ENCODE measurements around the gene EI24. TPM values are rescaled to one million over a fixed set of nuclear protein-coding genes. Genes with fewer than 3 reads are reported as not detected.

EI24 gene
- total RNA-seq, 1 donor from 2014 or later = 43.3 TPM

GRCh38 chr11:125624756-125625213 is 55.5 kb downstream of the EI24 start, which contains the start of gene CHEK1:
TSS of gene CHEK1 (plus strand) at chr11:125625163. CDS start at chr11:125626769, 1,606 bp downstream.
- intact Hi-C loops (cut with DNase I) = loop anchor here (2.0 to 5.0 kb wide), 3 partner anchors 32 to 248 kb away; partner anchors contain the start of gene STT3A
- DNase-seq (ENCODE audit: low spot score) = no peak

- intact Hi-C loops (cut with DNase I) = loop anchor here (2.0 to 5.0 kb wide), 3 partner anchors 32 to 247 kb away; partner anchors contain the start of gene STT3A
- no peak for DNase-seq (ENCODE audit: low spot score)
These were observed 56.0 kb downstream of the EI24 start for GRCh38 chr11:125625225-125625629.

- intact Hi-C loops (cut with DNase I) = loop anchor here (2.0 to 5.0 kb wide), 3 partner anchors 33 to 247 kb away; partner anchors contain the start of gene STT3A
- DNase-seq (ENCODE audit: low spot score) = peak; percentile 92
These were observed 56.5 kb downstream of the EI24 start for GRCh38 chr11:125625630-125626287.

GRCh38 chr11:125626288-125626950 is 57.1 kb downstream of the EI24 start:
- intact Hi-C loops (cut with DNase I) = loop anchor here (5.0 kb wide), 1 partner anchor 246 kb away; no protein-coding TSS in a partner anchor
- DNase-seq (ENCODE audit: low spot score) = no peak

GRCh38 chr11:125627236-125627910 is 58.1 kb downstream of the EI24 start:
- intact Hi-C loops (cut with DNase I) = loop anchor here (5.0 kb wide), 1 partner anchor 245 kb away; no protein-coding TSS in a partner anchor
- no peak for DNase-seq (ENCODE audit: low spot score)

Other genes with a start within 250 kb of the EI24 start
- 35.3 TPM for gene FEZ1, start 73.2 kb upstream of the EI24 start, total RNA-seq
- 57.8 TPM for gene STT3A, start 23.4 kb downstream of the EI24 start, total RNA-seq
- 1.7 TPM for gene CHEK1, start 55.7 kb downstream of the EI24 start, total RNA-seq
- gene ACRV1, start 111.4 kb downstream of the EI24 start, total RNA-seq = not detected
- not detected for gene PATE1, start 176.8 kb downstream of the EI24 start, total RNA-seq
- gene PATE2, start 209.4 kb downstream of the EI24 start, total RNA-seq = not detected
- not detected for gene PATE3, start 218.7 kb downstream of the EI24 start, total RNA-seq

Data from cardiac septum (tissue), 1 donor.